HepG2 (cell line): ENCODE results near the gene MXRA7. TPM values are rescaled to one million over a fixed set of nuclear protein-coding genes. Genes with fewer than 3 reads are reported as not detected.

ENCODE experiments used
- ARNT ChIP-seq: fragments of 450-650 bp; IDR thresholded peaks from 2 replicates; pipeline ENCODE4 v1.6.1; 2017
- HOXA3 ChIP-seq: sonication (generic); formaldehyde crosslinking; IDR thresholded peaks from 2 replicates; pipeline ENCODE4 v1.5.0; 2020; ENCODE audit warnings: missing genetic modification reagents
- IKZF1 ChIP-seq: fragments of 450-650 bp; IDR thresholded peaks from 2 replicates; pipeline ENCODE4 v1.7.1; 2016
- JARID2 ChIP-seq: sonication (generic); formaldehyde crosslinking; IDR thresholded peaks from 2 replicates; pipeline ENCODE4 v1.8.1; 2023; ENCODE audit warnings: missing genetic modification reagents, inconsistent platforms; ENCODE audit not compliant: insufficient replicate concordance
- KAT2B ChIP-seq: fragments of 150-350 bp; IDR thresholded peaks from 2 replicates; pipeline ENCODE4 v1.6.1; 2014; ENCODE audit warnings: low read depth, low read length, borderline replicate concordance
- MTF1 ChIP-seq: sonication (generic); formaldehyde crosslinking; IDR thresholded peaks from 2 replicates; pipeline ENCODE4 v1.5.0; 2020; ENCODE audit warnings: missing genetic modification reagents
- MYC ChIP-seq: sonication (generic); formaldehyde crosslinking; IDR thresholded peaks from 2 replicates; pipeline ENCODE4 v1.9.0; 2021; ENCODE audit warnings: missing genetic modification reagents, borderline replicate concordance
- NCOA1 ChIP-seq: sonication (generic); formaldehyde crosslinking; IDR thresholded peaks from 2 replicates; pipeline ENCODE4 v1.9.0; 2021; ENCODE audit warnings: missing genetic modification reagents
- RBFOX2 ChIP-seq: fragments of 200-400 bp; formaldehyde crosslinking; IDR thresholded peaks from 2 replicates; pipeline ENCODE4 v1.6.1; 2017; ENCODE audit warnings: low read depth, mild to moderate bottlenecking, low read length
- RXRA ChIP-seq: sonication (generic); formaldehyde crosslinking; IDR thresholded peaks from 2 replicates; pipeline ENCODE4 v1.5.1; 2020; ENCODE audit warnings: missing genetic modification reagents
- SIX4 ChIP-seq: sonication (generic); formaldehyde crosslinking; IDR thresholded peaks from 2 replicates; pipeline ENCODE4 v1.4.0; 2020; ENCODE audit warnings: missing genetic modification reagents
- SUZ12 ChIP-seq: fragments of 150-350 bp; IDR thresholded peaks from 2 replicates; pipeline ENCODE4 v1.6.1; 2014; ENCODE audit warnings: low read depth, low read length
- TARDBP ChIP-seq: sonication (generic); formaldehyde crosslinking; IDR thresholded peaks from 2 replicates; pipeline ENCODE4 v1.8.0; 2022; ENCODE audit warnings: mild to moderate bottlenecking, missing genetic modification reagents
- TBL1XR1 ChIP-seq: fragments of 150-350 bp; IDR thresholded peaks from 2 replicates; pipeline ENCODE4 v1.6.1; 2014; ENCODE audit warnings: borderline replicate concordance, low read length; ENCODE audit not compliant: partially characterized antibody
- TP53 ChIP-seq: sonication (generic); formaldehyde crosslinking; conservative IDR thresholded peaks from 2 replicates; pipeline ENCODE4 v1.4.0; 2020; ENCODE audit warnings: missing genetic modification reagents
- TSC22D2 ChIP-seq: sonication (generic); formaldehyde crosslinking; IDR thresholded peaks from 2 replicates; pipeline ENCODE4 v1.5.1; 2020; ENCODE audit warnings: missing genetic modification reagents, mild to moderate bottlenecking, borderline replicate concordance
- ZBTB1 ChIP-seq: sonication (generic); formaldehyde crosslinking; IDR thresholded peaks from 2 replicates; pipeline ENCODE4 v1.4.0; 2020; ENCODE audit warnings: missing genetic modification reagents, borderline replicate concordance
- ZMYM3 ChIP-seq: sonication (generic); formaldehyde crosslinking; IDR thresholded peaks from 2 replicates; pipeline ENCODE4 v1.5.1; 2020; ENCODE audit warnings: mild to moderate bottlenecking, missing genetic modification reagents
- ZNF20 ChIP-seq: sonication (generic); formaldehyde crosslinking; IDR thresholded peaks from 2 replicates; pipeline ENCODE4 v1.4.0; 2020; ENCODE audit warnings: mild to moderate bottlenecking, moderate library complexity, missing genetic modification reagents
- ZNF256 ChIP-seq: sonication (generic); formaldehyde crosslinking; conservative IDR thresholded peaks from 2 replicates; pipeline ENCODE4 v1.4.0; 2020; ENCODE audit warnings: missing genetic modification reagents
- ZNF30 ChIP-seq: sonication (generic); formaldehyde crosslinking; IDR thresholded peaks from 2 replicates; pipeline ENCODE4 v1.5.0; 2020; ENCODE audit warnings: mild to moderate bottlenecking, missing genetic modification reagents
- ZNF317 ChIP-seq: sonication (generic); formaldehyde crosslinking; IDR thresholded peaks from 2 replicates; pipeline ENCODE4 v1.5.0; 2020; ENCODE audit warnings: mild to moderate bottlenecking, missing genetic modification reagents
- ZNF670 ChIP-seq: sonication (generic); formaldehyde crosslinking; IDR thresholded peaks from 2 replicates; pipeline ENCODE4 v1.8.0; 2022; ENCODE audit warnings: mild to moderate bottlenecking, missing genetic modification reagents, borderline replicate concordance
- ZNF749 ChIP-seq: sonication (generic); formaldehyde crosslinking; IDR thresholded peaks from 2 replicates; pipeline ENCODE4 v1.8.0; 2022; ENCODE audit warnings: mild to moderate bottlenecking, missing genetic modification reagents, moderate library complexity, borderline replicate concordance
- ZNF768 ChIP-seq: sonication (generic); formaldehyde crosslinking; IDR thresholded peaks from 2 replicates; pipeline ENCODE4 v1.4.0; 2020; ENCODE audit warnings: missing genetic modification reagents
- ZNF878 ChIP-seq: sonication (generic); formaldehyde crosslinking; IDR thresholded peaks from 2 replicates; pipeline ENCODE4 v1.8.1; 2023; ENCODE audit warnings: mild to moderate bottlenecking, missing genetic modification reagents, moderate library complexity
- polyA plus RNA-seq, 8 experiments: library from polyadenylated mRNA; depleted of rRNA in 3 of 8; stranded (reverse) in 7 of 8; unstranded in 1 of 8; fragments of >200 nt; fragmentation: Illumina TruSeq in 4 of 8; extraction: Trizol in 4 of 8; gene quantifications; 2 replicates each; pipeline versions ENCODE4 v1.2.1 to v1.2.3, GENCODE V29; 2011 to 2016; ENCODE audit warnings: low read depth in 4 of 8, missing spikeins in 1 of 8, mixed read lengths in 1 of 8; ENCODE audit not compliant: insufficient read depth in 1 of 8
- total RNA-seq, 5 experiments: library from RNA; depleted of rRNA; stranded (reverse); fragments of >200 nt; fragmentation: Illumina TruSeq; extraction: Trizol; gene quantifications; 2 replicates each; pipeline ENCODE4 v1.2.3, GENCODE V29; 2016; ENCODE audit warnings: low read depth in 1 of 5
- TF ChIP-seq, protein P1 (sequence below): sonication (generic); formaldehyde crosslinking; IDR thresholded peaks from 2 replicates; pipeline ENCODE4 v1.4.0; 2020; ENCODE audit warnings: mild to moderate bottlenecking, missing genetic modification reagents
- TF ChIP-seq, protein P2 (sequence below): IDR thresholded peaks from 2 replicates; pipeline ENCODE4 v1.6.1; 2016; ENCODE audit warnings: missing biosample characterization, missing genetic modification reagents, low read depth
- TF ChIP-seq, protein P3 (sequence below): sonication (generic); formaldehyde crosslinking; IDR thresholded peaks from 2 replicates; pipeline ENCODE4 v1.5.1; 2020; ENCODE audit warnings: missing genetic modification reagents, mild to moderate bottlenecking, borderline replicate concordance

The MXRA7 gene
- total and polyA plus RNA-seq, 2 of the 13 experiments (the other 11 are each of a cell fraction or from before 2014, with no cell fraction given), result 44.8 to 112 TPM

DNA sequence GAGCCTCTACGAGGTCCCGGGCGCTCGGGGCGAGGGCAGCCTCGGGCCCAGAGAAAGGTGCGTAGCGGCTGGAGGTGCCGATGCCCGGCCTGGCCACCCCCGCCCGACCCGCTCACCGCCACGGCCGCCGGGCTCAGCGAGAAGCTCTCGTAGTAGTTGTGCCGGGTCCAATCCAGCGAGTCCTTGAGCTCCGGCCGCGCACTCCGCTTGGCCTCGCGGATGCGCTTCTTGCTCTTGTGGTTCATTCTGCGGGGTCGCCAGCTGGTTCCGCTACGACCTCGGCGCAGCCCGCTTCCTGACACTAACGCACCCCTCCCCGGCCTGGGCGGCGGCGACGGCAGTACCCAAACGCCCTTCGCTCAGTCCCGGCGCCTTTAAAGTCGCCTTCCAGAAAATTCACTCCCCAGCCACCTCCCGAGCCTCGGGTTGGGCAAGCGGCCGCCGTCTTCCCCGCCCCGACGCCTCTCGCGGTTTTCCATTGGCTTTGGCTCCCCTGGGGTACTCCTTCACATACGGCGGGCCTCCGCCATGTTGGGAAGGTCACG is 15.5 kb upstream of the MXRA7 start, which contains the start of gene JMJD6 (continued):
- no peak for TF ChIP-seq ZNF20
- no peak for TF ChIP-seq ZMYM3 (CRISPR knock-in tag)
- TF ChIP-seq RXRA (CRISPR knock-in tag), result peak; percentile 68
- TF ChIP-seq, protein P1, sequence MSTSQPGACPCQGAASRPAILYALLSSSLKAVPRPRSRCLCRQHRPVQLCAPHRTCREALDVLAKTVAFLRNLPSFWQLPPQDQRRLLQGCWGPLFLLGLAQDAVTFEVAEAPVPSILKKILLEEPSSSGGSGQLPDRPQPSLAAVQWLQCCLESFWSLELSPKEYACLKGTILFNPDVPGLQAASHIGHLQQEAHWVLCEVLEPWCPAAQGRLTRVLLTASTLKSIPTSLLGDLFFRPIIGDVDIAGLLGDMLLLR (CRISPR knock-in tag), result 0 out of 2 replicates have a peak, but pooled peaks have one; percentile 66
- TF ChIP-seq TSC22D2, result peak; percentile 17; the same call in 1 of the 2 replicates
- no peak; the same call in 1 of the 2 replicates for TF ChIP-seq MYC
- no peak for TF ChIP-seq IKZF1
- no peak for TF ChIP-seq TBL1XR1
- TF ChIP-seq TP53 (CRISPR knock-in tag), result no peak
- TF ChIP-seq SIX4, result peak; percentile 27; the same call in 1 of the 2 replicates
- peak; percentile 91 for TF ChIP-seq HOXA3 (CRISPR knock-in tag)
- no peak for TF ChIP-seq ZNF30 (CRISPR knock-in tag)
- TF ChIP-seq MTF1 (CRISPR knock-in tag), result no peak; the same call in 1 of the 2 replicates
- TF ChIP-seq RBFOX2, result peak; percentile 91
- TF ChIP-seq TARDBP (CRISPR knock-in tag), result no peak; the same call in 1 of the 2 replicates
- TF ChIP-seq ARNT, result no peak
- TF ChIP-seq ZNF256 (CRISPR knock-in tag), result no peak
- TF ChIP-seq ZNF768 (CRISPR knock-in tag), result peak; percentile 73; the same call in 1 of the 2 replicates
- TF ChIP-seq KAT2B, result no peak
- no peak for TF ChIP-seq ZBTB1
- peak; percentile 87; the same call in 1 of the 2 replicates for TF ChIP-seq NCOA1 (CRISPR knock-in tag)
- peak; percentile 47; the same call in 1 of the 2 replicates for TF ChIP-seq ZNF749
- no peak for TF ChIP-seq ZNF878 (CRISPR knock-in tag)
- TF ChIP-seq ZNF670 (CRISPR knock-in tag), result no peak; the same call in 1 of the 2 replicates
- TF ChIP-seq, protein P2, sequence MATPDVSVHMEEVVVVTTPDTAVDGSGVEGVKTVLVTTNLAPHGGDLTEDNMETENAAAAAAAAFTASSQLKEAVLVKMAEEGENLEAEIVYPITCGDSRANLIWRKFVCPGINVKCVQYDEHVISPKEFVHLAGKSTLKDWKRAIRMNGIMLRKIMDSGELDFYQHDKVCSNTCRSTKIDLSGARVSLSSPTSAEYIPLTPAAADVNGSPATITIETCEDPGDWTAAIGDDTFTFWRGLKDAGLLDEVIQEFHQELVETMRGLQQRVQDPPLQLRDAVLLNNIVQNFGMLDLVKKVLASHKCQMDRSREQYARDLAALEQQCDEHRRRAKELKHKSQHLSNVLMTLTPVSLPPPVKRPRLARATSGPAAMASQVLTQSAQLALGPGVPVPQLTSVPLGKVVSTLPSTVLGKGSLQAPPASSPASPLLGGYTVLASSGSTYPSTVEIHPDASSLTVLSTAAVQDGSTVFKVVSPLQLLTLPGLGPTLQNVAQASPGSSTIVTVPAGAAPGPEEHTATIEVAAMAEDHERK (CRISPR knock-in tag), result peak; percentile 82
- TF ChIP-seq JARID2 (CRISPR knock-in tag), result no peak
- no peak for TF ChIP-seq SUZ12
- TF ChIP-seq, protein P3, sequence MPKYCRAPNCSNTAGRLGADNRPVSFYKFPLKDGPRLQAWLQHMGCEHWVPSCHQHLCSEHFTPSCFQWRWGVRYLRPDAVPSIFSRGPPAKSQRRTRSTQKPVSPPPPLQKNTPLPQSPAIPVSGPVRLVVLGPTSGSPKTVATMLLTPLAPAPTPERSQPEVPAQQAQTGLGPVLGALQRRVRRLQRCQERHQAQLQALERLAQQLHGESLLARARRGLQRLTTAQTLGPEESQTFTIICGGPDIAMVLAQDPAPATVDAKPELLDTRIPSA (CRISPR knock-in tag), result no peak; the same call in 1 of the 2 replicates
- no peak for TF ChIP-seq ZNF317
